PFSK-1 (cell line): ENCODE results near the gene TAS2R19.

Experiments
- FOXP2 ChIP-seq: optimal IDR thresholded peaks from 2 replicates; pipeline ENCODE3; 2011; ENCODE audit warnings: borderline replicate concordance, control low read depth, inconsistent platforms; ENCODE audit not compliant: insufficient read depth; ENCODE audit errors: extremely low read length, extremely low read depth
- POLR2AphosphoS5 ChIP-seq: IDR thresholded peaks from 2 replicates; pipeline ENCODE4 v1.6.1; 2012; ENCODE audit warnings: low read depth, mild to moderate bottlenecking, control low read depth, low read length, moderate library complexity
- SIN3A ChIP-seq: IDR thresholded peaks from 2 replicates; pipeline ENCODE4 v1.6.1; 2012; ENCODE audit warnings: mild to moderate bottlenecking, low read length, moderate library complexity, borderline replicate concordance; ENCODE audit not compliant: insufficient read depth
- TAF1 ChIP-seq: IDR thresholded peaks from 2 replicates; pipeline ENCODE4 v1.6.1; 2012; ENCODE audit warnings: low read length, control low read depth, borderline replicate concordance; ENCODE audit not compliant: insufficient read depth
- TF ChIP-seq, protein P1 (sequence below), 2 experiments: IDR thresholded peaks; 2 replicates each; pipeline versions ENCODE4 v1.6.1 to v1.8.0; 2011 to 2012; ENCODE audit warnings: low read depth in 2 of 2, low read length in 2 of 2, control low read depth in 1 of 2, inconsistent platforms in 1 of 2, mild to moderate bottlenecking in 1 of 2, moderate library complexity in 1 of 2; ENCODE audit not compliant: insufficient read depth in 1 of 2

Gene TAS2R19

DNA sequence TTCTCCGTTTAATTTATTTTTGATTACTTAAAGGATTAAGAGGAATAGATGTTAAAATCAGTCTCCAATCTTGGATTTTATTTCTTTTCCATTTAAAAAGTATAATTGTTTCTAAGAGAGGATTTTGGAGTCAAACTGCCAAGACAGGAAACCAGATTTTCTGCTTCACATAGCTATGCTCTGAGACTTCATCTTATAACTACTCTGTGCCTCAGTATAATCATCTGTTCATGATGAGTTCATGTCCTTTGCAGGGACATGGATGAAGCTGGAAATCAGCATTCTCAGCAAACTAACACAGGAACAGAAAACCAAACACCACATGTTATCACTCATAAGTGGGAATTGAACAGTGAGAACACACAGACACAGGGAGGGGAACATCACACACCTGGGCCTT lies 17.7 kb upstream of the TAS2R19 start:
- TF ChIP-seq SIN3A (no peak), FOXP2 (no peak), POLR2AphosphoS5 (no peak), TAF1 (no peak)
- TF ChIP-seq, protein P1, sequence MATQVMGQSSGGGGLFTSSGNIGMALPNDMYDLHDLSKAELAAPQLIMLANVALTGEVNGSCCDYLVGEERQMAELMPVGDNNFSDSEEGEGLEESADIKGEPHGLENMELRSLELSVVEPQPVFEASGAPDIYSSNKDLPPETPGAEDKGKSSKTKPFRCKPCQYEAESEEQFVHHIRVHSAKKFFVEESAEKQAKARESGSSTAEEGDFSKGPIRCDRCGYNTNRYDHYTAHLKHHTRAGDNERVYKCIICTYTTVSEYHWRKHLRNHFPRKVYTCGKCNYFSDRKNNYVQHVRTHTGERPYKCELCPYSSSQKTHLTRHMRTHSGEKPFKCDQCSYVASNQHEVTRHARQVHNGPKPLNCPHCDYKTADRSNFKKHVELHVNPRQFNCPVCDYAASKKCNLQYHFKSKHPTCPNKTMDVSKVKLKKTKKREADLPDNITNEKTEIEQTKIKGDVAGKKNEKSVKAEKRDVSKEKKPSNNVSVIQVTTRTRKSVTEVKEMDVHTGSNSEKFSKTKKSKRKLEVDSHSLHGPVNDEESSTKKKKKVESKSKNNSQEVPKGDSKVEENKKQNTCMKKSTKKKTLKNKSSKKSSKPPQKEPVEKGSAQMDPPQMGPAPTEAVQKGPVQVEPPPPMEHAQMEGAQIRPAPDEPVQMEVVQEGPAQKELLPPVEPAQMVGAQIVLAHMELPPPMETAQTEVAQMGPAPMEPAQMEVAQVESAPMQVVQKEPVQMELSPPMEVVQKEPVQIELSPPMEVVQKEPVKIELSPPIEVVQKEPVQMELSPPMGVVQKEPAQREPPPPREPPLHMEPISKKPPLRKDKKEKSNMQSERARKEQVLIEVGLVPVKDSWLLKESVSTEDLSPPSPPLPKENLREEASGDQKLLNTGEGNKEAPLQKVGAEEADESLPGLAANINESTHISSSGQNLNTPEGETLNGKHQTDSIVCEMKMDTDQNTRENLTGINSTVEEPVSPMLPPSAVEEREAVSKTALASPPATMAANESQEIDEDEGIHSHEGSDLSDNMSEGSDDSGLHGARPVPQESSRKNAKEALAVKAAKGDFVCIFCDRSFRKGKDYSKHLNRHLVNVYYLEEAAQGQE (IDR thresholded peaks at IDR 0.05; ENCODE audit: insufficient read depth in 1 of 2, low read depth in 2 of 2, low read length in 2 of 2) = no peak

DNA sequence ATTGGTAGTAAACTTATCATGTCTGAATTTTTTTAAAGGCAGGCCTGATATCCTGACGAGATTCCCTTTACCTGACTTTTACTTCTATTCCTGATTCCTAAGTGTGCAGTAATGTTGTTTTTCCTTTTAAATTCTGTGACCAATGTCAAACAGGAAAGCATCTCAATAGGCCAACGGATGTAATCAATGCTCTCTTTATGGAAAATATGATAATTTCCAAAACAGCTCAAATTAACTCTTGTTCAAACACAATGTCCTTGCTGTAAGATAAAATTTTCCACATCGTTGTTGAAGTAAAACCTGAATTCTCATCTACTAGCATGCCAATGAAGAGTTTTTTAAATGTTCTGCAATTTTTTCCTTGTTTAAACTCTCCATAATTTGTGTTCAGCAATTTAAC lies 16.8 kb upstream of the TAS2R19 start:
- no peak for TF ChIP-seq TAF1
- no peak for TF ChIP-seq SIN3A
- no peak for TF ChIP-seq POLR2AphosphoS5
- TF ChIP-seq, protein P1 (IDR thresholded peaks at IDR 0.05; ENCODE audit: insufficient read depth in 1 of 2, low read depth in 2 of 2, low read length in 2 of 2) = no peak
- no peak for TF ChIP-seq FOXP2

DNA sequence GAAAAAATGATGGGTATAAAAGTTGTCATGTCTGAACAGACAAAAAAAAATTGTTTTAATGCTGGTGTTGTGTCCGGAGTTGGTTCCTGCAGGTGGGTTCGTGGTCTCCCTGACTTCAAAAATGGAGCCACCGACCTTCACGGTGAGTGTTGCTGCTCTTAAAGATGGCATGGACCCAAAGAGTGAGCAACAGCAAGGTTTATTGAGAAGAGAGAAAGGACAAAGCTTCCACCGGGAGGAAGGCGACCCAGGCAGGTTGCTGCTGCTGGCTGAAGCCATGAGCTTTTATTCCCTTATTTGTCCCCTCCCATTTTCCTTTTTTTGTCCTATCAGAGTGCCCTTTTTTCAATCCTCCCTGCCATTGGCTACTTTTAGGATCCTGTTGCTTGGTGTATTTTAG lies 8.9 kb upstream of the TAS2R19 start, which contains the start of gene TAS2R31:
Gene TAS2R31 (minus strand): TSS at position 101 of the 400 bp plus-strand sequence. CDS start 72 bp downstream, at position 29.
- TF ChIP-seq SIN3A = no peak
- no peak for TF ChIP-seq POLR2AphosphoS5
- TF ChIP-seq, protein P1 (IDR thresholded peaks at IDR 0.05; ENCODE audit: insufficient read depth in 1 of 2, low read depth in 2 of 2, low read length in 2 of 2) = no peak
- no peak for TF ChIP-seq FOXP2
- TF ChIP-seq TAF1 = no peak

DNA sequence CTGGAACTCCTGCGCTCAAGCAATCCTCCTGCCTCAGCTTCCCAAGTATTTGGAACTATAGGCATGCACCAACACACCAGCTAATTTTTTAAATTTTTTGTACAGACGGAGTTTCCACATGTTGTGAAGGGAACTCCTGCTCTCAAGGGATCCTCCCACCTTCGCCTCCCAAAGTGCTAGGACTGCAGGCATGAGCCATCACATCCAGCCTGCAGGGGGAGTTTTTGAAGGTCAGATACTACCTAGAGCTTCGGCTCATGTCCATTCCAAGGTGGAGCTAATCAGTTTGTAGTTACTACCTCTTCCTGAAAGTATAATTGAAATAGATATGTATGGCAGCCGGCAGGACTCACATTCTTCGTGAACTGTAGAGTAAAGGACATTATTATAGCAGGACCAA lies 3.7 kb upstream of the TAS2R19 start:
- TF ChIP-seq FOXP2 (no peak), SIN3A (no peak), POLR2AphosphoS5 (no peak), TAF1 (no peak)
- TF ChIP-seq, protein P1 (IDR thresholded peaks at IDR 0.05; ENCODE audit: insufficient read depth in 1 of 2, low read depth in 2 of 2, low read length in 2 of 2) = no peak

DNA sequence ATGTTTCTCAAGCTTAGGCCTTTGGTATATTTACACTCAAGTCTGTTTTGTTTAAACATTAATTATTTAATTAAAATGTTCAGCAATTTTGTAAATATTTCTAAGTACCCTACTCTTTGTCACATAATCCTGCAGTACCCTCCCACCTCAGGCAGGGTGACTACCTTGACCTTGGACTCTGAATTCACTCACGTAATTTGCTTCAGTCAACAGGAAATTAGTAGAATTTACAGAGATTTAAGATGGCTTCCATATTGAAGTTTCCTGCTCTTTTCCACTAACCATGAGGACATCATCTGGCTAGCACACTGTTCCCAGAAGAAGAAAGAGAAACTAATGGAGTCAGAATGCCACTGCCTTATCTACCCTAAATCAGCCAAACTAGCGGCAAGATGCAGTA lies 967 bp upstream of the TAS2R19 start:
- TF ChIP-seq, protein P1 (IDR thresholded peaks at IDR 0.05; ENCODE audit: insufficient read depth in 1 of 2, low read depth in 2 of 2, low read length in 2 of 2) = no peak
- TF ChIP-seq TAF1 = no peak
- TF ChIP-seq SIN3A = no peak
- no peak for TF ChIP-seq POLR2AphosphoS5
- TF ChIP-seq FOXP2 = no peak
